CD4-positive, CD25-positive, alpha-beta regulatory T cell (primary cell): ENCODE measurements around the gene LRRC8D. TPM values are rescaled to one million over a fixed set of nuclear protein-coding genes. Genes with fewer than 3 reads are reported as not detected.
A peak's percentile ranks its signal among the peaks of the same experiment; 100 is the strongest.

Experiments
- ATAC-seq, 2 donors: fragments of 150-1000 bp; cut with Tn5 transposase; one replicate each; pipeline ENCODE4 v1.10.0; 2021; ENCODE audit warnings: low read depth in 2 of 2, moderate number of reproducible peaks in 2 of 2, moderate library complexity in 1 of 2
- DNase-seq, 3 donors: peaks; one replicate each; pipeline versions ENCODE4 v3.0.0 to v3.0.0-alpha.2; 2012 to 2022; ENCODE audit warnings: mixed read lengths in 1 of 3
- H3K27ac ChIP-seq: one replicate; pipeline ENCODE4 v1.7.0; 2013; ENCODE audit warnings: mild to moderate bottlenecking, low read length; ENCODE audit not compliant: insufficient read depth, poor library complexity, severe bottlenecking
- H3K27me3 ChIP-seq: one replicate; pipeline ENCODE4 v1.7.0; 2013; ENCODE audit warnings: low read length; ENCODE audit not compliant: control insufficient read depth, insufficient read depth
- H3K36me3 ChIP-seq: one replicate; pipeline ENCODE4 v1.7.0; 2013; ENCODE audit warnings: mild to moderate bottlenecking, low read length, moderate library complexity; ENCODE audit not compliant: control insufficient read depth, insufficient read depth
- H3K4me1 ChIP-seq: 2 replicates; pipeline ENCODE4 v1.7.0; 2013; ENCODE audit warnings: mild to moderate bottlenecking, low read length; ENCODE audit not compliant: insufficient read depth, control insufficient read depth, poor library complexity, severe bottlenecking
- H3K4me3 ChIP-seq: one replicate; pipeline ENCODE4 v1.7.0; 2013; ENCODE audit warnings: low read depth, mild to moderate bottlenecking, low read length, moderate library complexity
- H3K9me3 ChIP-seq, 2 experiments: 1 replicate in 1 of 2; 2 replicates in 1 of 2; pipeline ENCODE4 v1.7.0; 2013; ENCODE audit warnings: low read length in 2 of 2, mild to moderate bottlenecking in 1 of 2, moderate library complexity in 1 of 2; ENCODE audit not compliant: control insufficient read depth in 2 of 2
- H3K27ac Mint-ChIP-seq, 3 donors: one replicate each; pipeline ENCODE4 v1.8.0; 2020 to 2022; ENCODE audit warnings: mild to moderate bottlenecking in 3 of 3, mixed read lengths in 3 of 3, moderate library complexity in 2 of 3
- H3K27me3 Mint-ChIP-seq: one replicate; pipeline ENCODE4 v1.8.0; 2022; ENCODE audit warnings: mild to moderate bottlenecking, mixed read lengths
- H3K36me3 Mint-ChIP-seq: one replicate; pipeline ENCODE4 v1.8.0; 2020; ENCODE audit warnings: mixed read lengths
- H3K4me1 Mint-ChIP-seq, 4 donors: one replicate each; pipeline ENCODE4 v1.8.0; 2020 to 2022; ENCODE audit warnings: mixed read lengths in 4 of 4, mild to moderate bottlenecking in 1 of 4
- H3K4me3 Mint-ChIP-seq, 4 donors: one replicate each; pipeline ENCODE4 v1.8.0; 2020 to 2022; ENCODE audit warnings: mild to moderate bottlenecking in 4 of 4, mixed read lengths in 4 of 4, moderate library complexity in 3 of 4
- H3K9me3 Mint-ChIP-seq, 7 donors: one replicate each; pipeline ENCODE4 v1.8.0; 2020 to 2022; ENCODE audit warnings: mixed read lengths in 7 of 7, mild to moderate bottlenecking in 3 of 7, moderate library complexity in 2 of 7
- polyA plus RNA-seq, 4 donors: library from polyadenylated mRNA; unstranded; fragments of 300-500 nt; fragmentation: Illumina TruSeq; gene quantifications; one replicate each; pipeline ENCODE4 v1.2.3, GENCODE V29; 2021
- total RNA-seq: library from RNA; stranded (reverse); gene quantifications from one replicate; pipeline ENCODE4 v1.2.3, GENCODE V29; 2022

Gene LRRC8D
- total and polyA plus RNA-seq, 5 donors from 2014 or later, result 23.6 to 69.0 (median 54.5) TPM

DNA sequence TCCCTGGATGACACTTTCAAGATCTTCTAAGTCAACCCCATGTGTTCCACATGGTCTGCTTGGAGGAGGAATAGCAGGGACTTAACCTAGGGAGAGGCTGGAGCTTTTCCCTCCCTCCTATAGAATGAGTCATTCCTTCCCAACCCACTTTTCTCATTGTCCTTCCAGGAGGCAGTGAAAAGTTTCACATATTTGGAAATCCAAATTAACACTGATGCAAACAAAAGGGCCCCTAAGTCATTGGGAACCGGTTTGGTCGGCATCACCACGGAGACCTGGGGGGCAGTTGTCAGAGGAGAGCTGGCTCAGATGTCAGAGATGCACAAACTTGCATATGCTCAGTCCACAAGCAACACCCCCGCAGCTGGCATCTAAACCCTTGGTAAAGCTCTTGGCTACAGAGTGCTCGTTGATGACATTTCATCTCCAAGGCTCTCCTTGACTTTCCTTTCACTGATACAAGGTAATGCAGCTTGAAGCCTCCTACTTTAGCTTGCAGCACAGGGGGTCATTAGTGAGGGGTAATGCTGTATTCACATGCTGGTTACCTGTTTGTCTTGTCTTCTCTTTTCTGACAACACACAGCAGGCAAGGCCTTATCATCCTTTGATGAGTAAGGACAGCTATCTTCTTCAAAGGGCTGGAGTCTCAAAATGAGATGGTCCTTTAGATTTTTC lies 12.3 kb upstream of the LRRC8D start:
- no peak for ATAC-seq
- H3K36me3 Mint-ChIP-seq, result no peaks in the 10 kb centered on the region

DNA sequence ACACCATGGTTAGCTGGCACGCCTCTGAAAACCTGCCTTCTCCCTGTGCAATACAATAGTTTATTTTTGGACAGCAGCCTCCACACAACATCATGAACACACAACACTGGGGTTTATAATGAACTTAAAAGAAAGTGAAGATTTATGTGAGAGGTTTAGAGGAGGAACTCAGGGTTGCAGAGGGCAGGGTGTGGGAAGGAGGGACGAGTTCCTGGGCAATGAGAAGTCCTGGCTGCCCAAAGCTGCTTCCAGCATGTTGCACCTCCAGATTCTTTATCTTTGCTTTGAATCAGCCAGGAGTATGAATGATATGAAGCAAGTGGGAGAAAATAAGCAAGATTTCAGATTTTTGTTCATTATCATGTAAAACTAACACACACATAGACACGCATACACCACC lies 11.3 kb upstream of the LRRC8D start:
- Mint-ChIP-seq H3K9me3 (no peaks in the 10 kb centered on the region), H3K27me3 (peaks cover 29% of the 10 kb centered on the region), H3K36me3 (no peaks in the 10 kb centered on the region), H3K27ac (peak overlapping the region in 2 of 3 donors; percentile 9 to 27), H3K4me1 (no peaks in the 10 kb centered on the region), H3K4me3 (no peak overlapping the region)
- Histone ChIP-seq H3K36me3 (no peaks in the 10 kb centered on the region), H3K9me3 (no peaks in the 10 kb centered on the region), H3K4me1 (no peaks in the 10 kb centered on the region), H3K27ac (no peak overlapping the region), H3K4me3 (no peak overlapping the region), H3K27me3 (peaks cover 7% of the 10 kb centered on the region)
- DNase-seq (no peak), ATAC-seq (no peak)

More for the DNA sequence above, 12.3 kb upstream of the LRRC8D start:
- Histone ChIP-seq H3K27me3 (peaks cover 7% of the 10 kb centered on the region), H3K36me3 (no peaks in the 10 kb centered on the region), H3K27ac (no peak overlapping the region), H3K4me3 (no peak overlapping the region), H3K4me1 (no peaks in the 10 kb centered on the region), H3K9me3 (no peaks in the 10 kb centered on the region)
- H3K27ac Mint-ChIP-seq, result no peak overlapping the region
- no peak for DNase-seq
- H3K9me3 Mint-ChIP-seq, result no peaks in the 10 kb centered on the region
- H3K27me3 Mint-ChIP-seq, result peaks cover 29% of the 10 kb centered on the region
- H3K4me1 Mint-ChIP-seq, result no peaks in the 10 kb centered on the region
- no peak overlapping the region for H3K4me3 Mint-ChIP-seq

DNA sequence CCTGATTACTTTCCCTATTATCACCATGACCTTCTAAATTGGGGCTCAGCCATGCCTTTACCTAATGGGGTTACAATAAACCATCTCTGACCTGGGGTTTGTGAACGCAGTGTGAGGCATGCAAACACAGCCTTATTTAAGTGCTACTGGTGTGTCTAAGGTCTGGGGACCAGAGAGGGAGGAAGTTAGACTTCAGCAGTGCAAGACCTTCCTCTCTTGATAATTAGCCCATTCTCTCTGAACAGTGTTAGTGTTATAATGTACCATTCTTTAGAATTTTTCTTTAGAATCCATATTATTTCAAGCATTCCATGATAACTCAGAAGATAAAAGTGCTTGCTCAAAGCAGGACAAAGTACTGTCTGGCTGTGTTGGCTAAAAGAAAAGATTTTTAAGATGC lies 10.5 kb upstream of the LRRC8D start:
- no peaks in the 10 kb centered on the region for H3K9me3 Mint-ChIP-seq
- peak in 1 of 3 donors; percentile 11 for DNase-seq
- no peak for ATAC-seq
- H3K27ac Mint-ChIP-seq, result no peak overlapping the region
- no peak overlapping the region for H3K4me3 ChIP-seq
- H3K4me1 ChIP-seq, result no peaks in the 10 kb centered on the region
- H3K4me3 Mint-ChIP-seq, result no peak overlapping the region
- H3K27me3 Mint-ChIP-seq, result peaks cover 36% of the 10 kb centered on the region
- H3K27ac ChIP-seq, result no peak overlapping the region
- no peaks in the 10 kb centered on the region for H3K36me3 Mint-ChIP-seq
- no peaks in the 10 kb centered on the region for H3K36me3 ChIP-seq
- H3K4me1 Mint-ChIP-seq, result no peaks in the 10 kb centered on the region
- H3K27me3 ChIP-seq, result peaks cover 13% of the 10 kb centered on the region
- H3K9me3 ChIP-seq, result no peaks in the 10 kb centered on the region

DNA sequence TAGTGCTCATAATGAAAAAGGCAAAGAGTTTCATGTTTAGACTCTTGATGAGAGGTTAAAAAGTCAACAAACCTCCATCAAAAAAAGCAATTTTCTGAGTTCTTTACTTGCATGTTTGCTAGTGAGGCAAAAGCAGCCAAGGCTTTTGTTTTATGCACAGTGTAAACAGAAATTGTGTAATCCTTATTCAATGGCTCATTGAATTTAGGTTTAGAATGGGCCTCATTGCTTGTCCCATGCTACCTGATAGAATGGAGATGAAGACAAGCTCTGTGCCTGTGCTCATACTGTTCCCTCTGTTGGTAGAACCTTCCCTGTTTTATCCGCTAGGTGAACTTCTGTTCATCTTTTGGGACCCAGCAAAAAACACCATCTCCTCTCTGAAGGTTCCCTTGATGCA lies 10.0 kb upstream of the LRRC8D start:
- Histone ChIP-seq H3K27me3 (peaks cover 14% of the 10 kb centered on the region), H3K27ac (no peak overlapping the region)
- peaks cover 42% of the 10 kb centered on the region for H3K27me3 Mint-ChIP-seq

DNA sequence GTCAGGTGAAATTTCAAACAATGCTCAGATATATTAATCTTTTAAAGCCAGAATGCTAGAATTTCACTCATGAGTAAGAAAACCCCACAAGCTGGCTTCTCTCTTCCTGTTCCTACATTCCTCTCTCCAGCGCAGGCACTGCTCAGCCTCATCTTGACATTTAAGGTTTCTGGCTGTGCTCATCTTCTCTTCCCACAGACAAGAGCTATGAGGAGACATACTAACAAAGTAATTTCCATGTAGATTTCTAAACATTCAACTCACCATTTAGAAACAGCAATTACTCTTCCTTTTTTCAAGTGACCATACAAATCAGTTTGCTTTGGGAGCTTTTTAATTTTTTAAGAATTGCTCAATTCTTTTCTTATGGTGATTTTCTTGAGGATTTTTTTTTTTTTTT lies 7.8 kb upstream of the LRRC8D start:
- Histone ChIP-seq H3K9me3 (no peaks in the 10 kb centered on the region), H3K36me3 (no peaks in the 10 kb centered on the region), H3K4me3 (no peak overlapping the region), H3K27me3 (peaks cover 12% of the 10 kb centered on the region), H3K27ac (no peak overlapping the region), H3K4me1 (no peaks in the 10 kb centered on the region)
- Mint-ChIP-seq H3K4me1 (no peaks in the 10 kb centered on the region), H3K4me3 (no peak overlapping the region), H3K27me3 (peaks cover 52% of the 10 kb centered on the region), H3K36me3 (no peaks in the 10 kb centered on the region), H3K9me3 (no peaks in the 10 kb centered on the region), H3K27ac (no peak overlapping the region)
- no peak for DNase-seq
- no peak for ATAC-seq

More for the DNA sequence above, 10.0 kb upstream of the LRRC8D start:
- ATAC-seq, result no peak
- Mint-ChIP-seq H3K27ac (no peak overlapping the region), H3K4me3 (peak overlapping the region in 1 of 4 donors; percentile 40), H3K36me3 (no peaks in the 10 kb centered on the region), H3K4me1 (no peaks in the 10 kb centered on the region), H3K9me3 (no peaks in the 10 kb centered on the region)
- H3K4me1 ChIP-seq, result no peaks in the 10 kb centered on the region
- no peaks in the 10 kb centered on the region for H3K9me3 ChIP-seq
- no peak for DNase-seq
- H3K4me3 ChIP-seq, result no peak overlapping the region
- H3K36me3 ChIP-seq, result no peaks in the 10 kb centered on the region

DNA sequence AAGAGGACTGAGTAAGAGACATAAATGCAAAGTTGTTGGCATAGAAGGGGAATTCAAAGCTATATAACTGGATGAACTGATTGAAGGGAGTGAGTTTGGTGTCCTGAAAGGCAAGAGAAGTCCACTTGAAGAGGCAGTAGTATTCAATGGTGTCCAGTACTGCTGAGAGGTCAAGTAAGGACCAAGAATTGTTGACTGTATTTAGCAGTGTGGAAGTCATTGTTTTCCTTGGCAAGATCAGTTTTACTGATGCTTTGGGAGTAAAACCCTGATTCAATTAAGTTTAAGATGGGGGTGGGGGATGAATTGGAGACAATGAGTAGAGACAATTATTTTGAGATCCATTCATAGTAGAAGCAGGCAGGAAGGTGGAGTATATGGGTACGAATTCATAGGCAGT lies 5.8 kb upstream of the LRRC8D start:
- Mint-ChIP-seq H3K27ac (no peak overlapping the region), H3K27me3 (peaks cover 49% of the 10 kb centered on the region), H3K4me3 (no peak overlapping the region), H3K36me3 (no peaks in the 10 kb centered on the region), H3K9me3 (no peaks in the 10 kb centered on the region), H3K4me1 (peaks cover 0 to 8% (median 4%) of the 10 kb centered on the region in 4 donors)
- Histone ChIP-seq H3K36me3 (no peaks in the 10 kb centered on the region), H3K4me3 (no peak overlapping the region), H3K4me1 (peaks cover 2% of the 10 kb centered on the region), H3K9me3 (no peaks in the 10 kb centered on the region), H3K27ac (no peak overlapping the region), H3K27me3 (peaks cover 10% of the 10 kb centered on the region)
- no peak for DNase-seq
- ATAC-seq, result no peak

DNA sequence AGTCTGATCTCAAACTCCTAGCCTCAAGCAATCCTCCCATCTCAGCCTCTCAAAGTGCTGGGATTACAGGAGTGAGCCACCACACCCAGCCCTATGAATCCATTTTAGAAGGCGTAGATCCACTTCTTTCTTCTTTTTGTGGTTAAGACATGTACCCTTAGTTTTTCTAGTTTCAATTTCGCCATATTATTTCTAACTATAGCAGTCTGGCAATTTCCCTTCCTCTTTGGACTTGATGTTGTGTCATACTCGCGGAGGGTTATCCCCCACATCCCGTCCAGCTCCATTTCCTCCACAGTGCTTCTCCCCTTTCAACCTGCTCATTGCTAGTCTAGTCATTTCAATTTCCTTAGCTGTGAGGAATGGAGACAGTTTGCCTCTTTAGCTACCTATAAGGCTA lies 5.2 kb upstream of the LRRC8D start:
- Mint-ChIP-seq H3K36me3 (no peaks in the 10 kb centered on the region), H3K27me3 (peaks cover 49% of the 10 kb centered on the region), H3K27ac (no peak overlapping the region), H3K9me3 (no peaks in the 10 kb centered on the region), H3K4me1 (peaks cover 6 to 14% (median 8%) of the 10 kb centered on the region in 4 donors), H3K4me3 (no peak overlapping the region)
- no peak for DNase-seq
- Histone ChIP-seq H3K36me3 (no peaks in the 10 kb centered on the region), H3K4me1 (peaks cover 8% of the 10 kb centered on the region), H3K27ac (no peak overlapping the region), H3K4me3 (no peak overlapping the region), H3K9me3 (no peaks in the 10 kb centered on the region), H3K27me3 (peaks cover 10% of the 10 kb centered on the region)
- ATAC-seq, result no peak

DNA sequence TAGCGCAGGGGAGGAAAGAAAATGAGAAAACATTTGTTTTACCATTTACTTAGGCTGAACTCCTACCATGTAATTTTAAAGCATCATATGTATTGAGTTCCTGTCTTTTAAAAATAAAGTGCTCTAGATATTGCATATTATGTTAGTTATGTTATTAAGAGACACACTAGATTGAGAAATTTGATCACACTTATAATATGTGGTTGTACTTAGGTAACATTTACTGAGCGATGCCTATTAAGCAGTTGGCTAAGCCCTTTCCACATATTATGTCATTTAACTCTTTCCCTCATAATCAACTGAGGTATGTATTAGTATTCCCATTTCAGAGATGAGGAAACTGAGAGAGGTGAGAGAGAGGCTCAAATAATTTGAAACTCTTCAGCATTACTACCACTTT lies 4.5 kb upstream of the LRRC8D start:
- ATAC-seq (no peak), DNase-seq (no peak)
- Histone ChIP-seq H3K4me3 (no peak overlapping the region), H3K9me3 (no peaks in the 10 kb centered on the region), H3K27ac (no peak overlapping the region), H3K4me1 (peaks cover 8% of the 10 kb centered on the region), H3K36me3 (no peaks in the 10 kb centered on the region), H3K27me3 (peaks cover 10% of the 10 kb centered on the region)
- H3K4me1 Mint-ChIP-seq, result peaks cover 6 to 14% (median 8%) of the 10 kb centered on the region in 4 donors
- peaks cover 44% of the 10 kb centered on the region for H3K27me3 Mint-ChIP-seq
- H3K9me3 Mint-ChIP-seq, result no peaks in the 10 kb centered on the region
- H3K4me3 Mint-ChIP-seq, result no peak overlapping the region
- no peak overlapping the region for H3K27ac Mint-ChIP-seq
- H3K36me3 Mint-ChIP-seq, result no peaks in the 10 kb centered on the region
